Activated CD4-positive, CD25-positive, alpha-beta regulatory T cell treated with anti-CD3 and anti-CD28 coated beads, Interleukin-2, amount 50 U/mL, for 24 hours (primary cell): Measurements from ENCODE around the gene ATP6V0E1.
A peak's percentile ranks its signal among the peaks of the same experiment; 100 is the strongest.

Source experiments
- ATAC-seq, 2 donors: fragments of 150-1000 bp; cut with Tn5 transposase; one replicate each; pipeline ENCODE4 v1.10.0; 2021; ENCODE audit warnings: mild to moderate bottlenecking in 1 of 2, moderate library complexity in 1 of 2

ATP6V0E1 gene

DNA sequence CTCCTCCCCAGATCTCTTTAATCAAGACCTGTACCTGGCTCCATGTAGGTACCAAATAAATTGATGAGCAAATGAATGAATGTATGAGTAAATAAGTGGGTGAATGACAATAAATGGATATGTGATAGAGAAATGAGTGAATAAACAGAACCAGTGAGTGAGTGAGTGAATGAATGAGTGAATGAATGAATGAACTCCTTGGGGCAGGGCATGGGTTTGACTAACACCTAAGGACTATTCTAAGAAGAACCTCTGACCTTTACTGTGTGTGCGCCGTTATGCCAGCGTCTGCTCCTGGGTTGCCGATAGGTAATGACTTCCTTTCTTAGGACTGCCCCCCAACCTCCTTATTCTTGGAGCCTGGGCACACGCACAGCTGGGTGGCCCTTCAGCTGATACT lies 26.1 kb upstream of the ATP6V0E1 start:
- ATAC-seq, result no peak

DNA sequence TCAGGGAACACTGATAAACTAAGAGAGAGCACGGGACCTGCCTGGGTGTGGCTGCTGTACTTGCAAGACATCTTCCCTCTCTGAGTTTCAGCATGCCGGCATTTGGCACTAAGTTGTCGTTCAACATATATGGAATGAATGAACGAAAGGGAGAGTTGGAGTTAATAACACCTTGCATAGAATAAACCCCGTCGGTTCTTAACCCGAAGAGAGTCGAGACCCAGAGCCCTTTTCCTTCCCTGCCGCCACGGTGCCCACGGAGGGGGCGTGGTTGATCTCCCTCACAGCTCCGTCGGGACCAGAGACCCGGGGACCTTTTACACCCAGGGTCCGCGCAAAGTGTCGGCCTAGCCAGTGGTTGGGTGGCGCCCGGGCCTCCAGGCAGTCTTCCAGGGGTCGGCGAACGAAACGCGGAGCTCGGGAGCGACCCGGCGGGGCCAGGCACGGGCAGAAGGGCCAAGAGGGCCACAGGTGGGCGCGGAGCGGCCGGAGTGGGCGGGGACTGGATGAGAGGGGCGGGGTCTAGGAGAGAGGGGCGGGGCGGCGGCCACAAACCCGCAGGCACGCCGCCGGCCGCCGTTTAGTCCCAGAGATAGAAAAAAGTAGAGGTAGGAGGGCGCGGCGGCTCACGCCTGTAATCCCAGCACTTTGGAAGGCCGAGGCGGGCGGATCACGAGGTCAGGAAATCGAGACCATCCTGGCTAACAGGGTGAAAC lies 25.1 kb upstream of the ATP6V0E1 start:
- ATAC-seq, result peak; percentile 74

DNA sequence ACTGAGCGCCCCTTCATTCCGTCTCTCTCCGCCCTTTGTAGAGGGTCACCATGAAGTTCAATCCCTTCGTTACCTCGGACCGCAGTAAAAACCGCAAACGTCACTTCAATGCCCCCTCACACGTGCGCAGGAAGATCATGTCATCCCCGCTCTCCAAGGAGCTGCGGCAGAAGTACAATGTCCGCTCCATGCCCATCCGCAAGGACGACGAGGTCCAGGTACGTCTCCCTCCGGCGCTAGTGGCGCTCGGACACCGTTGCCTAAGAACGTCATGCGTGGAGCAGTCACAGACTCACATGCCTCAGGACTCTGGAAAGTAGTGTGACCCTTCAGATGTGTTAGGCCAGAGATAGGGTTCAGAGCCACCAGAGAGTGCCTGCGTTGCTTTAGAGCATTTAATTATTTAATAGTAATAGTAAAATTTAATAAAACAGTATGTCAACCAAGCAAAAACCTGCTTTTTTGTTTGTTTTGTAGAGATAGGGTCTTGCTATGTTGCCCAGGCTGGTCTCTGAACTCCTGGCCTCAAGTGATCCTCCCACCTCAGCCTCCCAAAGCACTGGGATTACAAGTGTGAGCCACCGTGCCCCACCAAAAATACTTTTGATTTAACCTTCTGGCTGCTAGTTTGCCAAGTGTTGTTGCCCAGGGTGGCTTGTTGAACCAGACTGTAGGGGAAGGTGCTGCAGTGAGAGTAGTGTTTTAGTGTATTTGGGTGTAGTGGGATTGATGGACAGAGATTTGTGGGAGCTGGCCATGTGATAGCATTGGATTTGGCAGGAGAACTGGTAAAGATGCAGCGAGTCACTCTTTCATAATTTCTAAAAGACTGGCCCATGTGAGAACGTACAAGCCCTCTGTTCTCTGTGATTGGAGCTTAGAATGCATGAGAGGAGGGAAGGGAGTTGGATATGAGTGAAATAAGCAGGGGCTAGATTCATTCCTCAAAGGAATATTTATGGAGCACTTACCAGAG lies 23.5 kb upstream of the ATP6V0E1 start:
- ATAC-seq, result no peak

DNA sequence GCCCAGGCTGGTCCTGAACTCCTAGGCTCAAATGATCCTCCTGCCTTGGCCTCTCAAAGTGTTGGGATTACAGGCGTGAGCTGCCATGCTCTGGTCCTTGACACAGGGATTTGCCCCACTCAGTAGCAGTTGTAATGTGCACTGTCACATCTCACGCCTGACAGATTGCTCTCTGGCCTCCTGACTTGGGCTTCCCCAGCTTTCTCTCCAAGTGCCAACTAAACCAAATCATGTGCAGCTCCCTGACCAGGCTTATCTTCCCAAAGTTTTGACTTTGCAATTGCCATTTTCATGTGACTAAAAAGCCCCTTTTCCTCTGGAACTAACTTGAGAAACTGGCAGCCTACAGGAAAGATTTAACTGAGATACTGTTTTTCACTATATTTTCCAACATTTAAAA lies 13.7 kb upstream of the ATP6V0E1 start:
- ATAC-seq, result no peak

DNA sequence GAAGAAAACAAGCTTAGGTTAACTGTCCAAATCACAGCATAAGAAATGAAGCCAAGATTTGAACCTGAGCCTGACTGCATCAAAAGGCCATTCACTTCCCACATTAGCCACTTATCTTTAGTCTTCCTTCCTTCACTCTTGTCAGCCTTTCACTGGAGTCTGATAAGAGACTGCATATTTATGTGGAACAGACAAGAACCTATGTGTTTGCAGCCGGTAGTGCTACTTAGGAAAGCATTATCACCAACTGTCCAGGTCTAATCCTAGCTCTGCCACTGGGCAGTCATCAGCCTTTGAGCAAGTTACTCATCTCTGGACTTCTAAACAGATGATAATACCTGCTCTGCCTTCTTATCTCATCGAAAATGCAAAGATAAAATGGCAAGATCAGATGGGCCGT lies 12.1 kb upstream of the ATP6V0E1 start:
- ATAC-seq, result no peak

DNA sequence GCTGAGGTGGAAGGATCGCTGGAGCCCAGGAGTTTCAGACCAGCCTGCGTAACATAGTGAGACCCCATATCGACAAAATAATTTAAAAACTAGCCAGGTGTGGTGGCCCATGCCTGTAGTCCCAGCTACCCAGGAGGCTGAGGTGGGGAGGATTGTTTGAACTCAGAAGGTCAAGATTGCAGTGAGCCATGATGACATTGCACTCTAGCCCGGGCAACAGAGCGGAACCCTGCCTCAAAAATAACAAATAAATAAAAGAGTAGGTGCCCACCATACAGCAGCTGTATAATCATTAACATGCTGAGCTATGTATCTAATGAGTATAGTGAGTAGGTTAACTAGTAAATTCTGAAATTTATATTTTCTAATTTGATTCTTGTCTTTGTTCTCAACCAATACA lies 11.0 kb upstream of the ATP6V0E1 start:
- ATAC-seq, result no peak

DNA sequence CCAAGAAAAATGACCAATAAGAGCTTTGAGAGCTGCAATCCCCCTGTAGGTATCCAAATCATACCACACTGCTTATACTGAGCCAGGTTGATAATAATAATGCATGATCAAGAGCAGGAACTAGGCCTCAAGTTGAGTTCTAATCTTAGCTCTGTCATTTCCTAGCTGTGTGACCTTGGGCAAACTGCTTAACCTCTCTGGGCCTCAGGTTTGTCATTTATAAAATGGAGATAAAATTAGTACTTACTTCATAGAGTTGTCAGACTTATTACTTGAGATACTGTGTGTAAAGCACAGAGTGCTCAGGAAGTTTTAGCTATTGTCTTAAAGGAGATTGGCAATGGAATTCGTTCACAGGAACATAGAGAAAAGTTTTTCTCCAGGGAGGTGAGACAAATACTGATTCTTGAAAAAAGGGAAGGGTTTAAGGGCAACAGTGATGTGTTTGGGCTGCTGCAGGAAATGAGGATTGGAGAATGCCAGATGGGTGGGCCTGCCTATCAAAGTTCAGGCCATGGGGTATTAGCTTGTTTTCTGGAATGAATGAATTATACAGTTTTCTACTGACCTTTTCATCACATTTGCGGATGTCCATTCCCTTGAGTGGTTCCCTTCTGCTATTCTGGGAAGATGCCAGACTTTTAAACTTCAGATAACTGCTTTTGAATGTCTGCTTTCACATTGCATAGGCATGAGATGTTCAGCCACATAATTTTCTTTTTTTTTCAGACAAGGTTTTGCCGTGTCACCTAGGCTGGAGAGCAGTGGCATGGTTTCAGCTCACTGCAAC lies 10.2 kb upstream of the ATP6V0E1 start:
- no peak for ATAC-seq

DNA sequence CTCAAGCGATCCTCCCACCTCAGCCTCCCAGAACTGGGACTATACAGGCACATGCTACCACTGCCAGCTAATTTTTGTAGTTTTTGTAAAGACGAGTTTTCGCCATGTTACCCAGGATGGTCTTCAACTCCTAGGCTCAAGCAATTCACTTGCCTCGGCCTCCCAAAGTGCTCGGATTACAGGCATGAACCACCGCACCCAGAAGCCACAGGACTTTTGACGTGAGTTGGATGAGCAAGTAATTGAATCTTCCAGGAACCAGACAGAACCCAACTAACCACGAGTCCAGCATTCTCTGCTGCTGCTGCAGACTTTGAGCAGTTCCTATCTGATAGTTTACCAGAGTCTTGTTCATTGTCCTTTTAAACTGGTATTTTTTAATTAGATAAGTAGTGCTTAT lies 9.6 kb upstream of the ATP6V0E1 start:
- ATAC-seq, result no peak

- no peak for ATAC-seq
These were observed 8.3 kb upstream of the ATP6V0E1 start for GRCh38 chr5:172975289-172975688.

DNA sequence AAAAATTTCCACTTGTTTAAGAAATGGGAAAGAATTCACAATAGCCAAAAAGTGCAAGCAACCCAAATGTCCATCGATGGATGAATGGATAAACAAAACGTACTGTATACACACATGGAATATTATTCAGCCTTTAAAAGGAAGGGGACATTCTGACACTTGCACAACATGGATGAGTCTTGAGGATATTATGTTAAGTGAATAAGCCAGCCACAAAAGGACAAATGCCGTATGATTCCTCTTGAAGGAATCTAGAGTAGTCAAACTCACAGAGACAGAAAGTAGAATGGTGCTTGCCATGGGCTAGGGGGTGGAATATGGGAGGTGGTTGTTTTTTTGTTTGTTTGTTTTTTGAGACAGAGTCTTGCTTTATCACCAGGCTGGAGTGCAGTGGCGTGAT lies 3.8 kb upstream of the ATP6V0E1 start:
- ATAC-seq, result no peak

DNA sequence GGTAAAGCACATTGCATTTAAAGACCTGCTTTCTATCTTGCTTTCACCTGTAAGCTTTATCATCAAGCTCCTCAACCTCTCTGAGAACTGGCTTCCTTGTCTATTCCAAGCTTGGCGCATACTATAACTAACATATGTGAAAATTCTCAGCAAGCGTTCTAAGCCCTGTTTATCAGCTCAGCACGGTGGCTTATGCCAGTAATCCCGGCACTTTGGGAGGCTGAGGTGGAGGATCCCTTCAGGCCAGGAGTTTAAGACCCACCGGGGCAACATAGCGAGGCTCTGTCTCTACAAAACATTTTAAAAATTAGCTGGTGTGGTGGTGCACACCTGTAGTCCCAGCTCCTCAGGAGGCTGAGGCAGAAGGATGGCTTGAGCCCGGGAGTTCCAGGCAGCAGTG lies 1.6 kb upstream of the ATP6V0E1 start:
- ATAC-seq, result no peak

GRCh38 chr5:172984244-172984953 lies 828 bp downstream of the ATP6V0E1 start:
- peak; percentile 79 to 84 for ATAC-seq

DNA sequence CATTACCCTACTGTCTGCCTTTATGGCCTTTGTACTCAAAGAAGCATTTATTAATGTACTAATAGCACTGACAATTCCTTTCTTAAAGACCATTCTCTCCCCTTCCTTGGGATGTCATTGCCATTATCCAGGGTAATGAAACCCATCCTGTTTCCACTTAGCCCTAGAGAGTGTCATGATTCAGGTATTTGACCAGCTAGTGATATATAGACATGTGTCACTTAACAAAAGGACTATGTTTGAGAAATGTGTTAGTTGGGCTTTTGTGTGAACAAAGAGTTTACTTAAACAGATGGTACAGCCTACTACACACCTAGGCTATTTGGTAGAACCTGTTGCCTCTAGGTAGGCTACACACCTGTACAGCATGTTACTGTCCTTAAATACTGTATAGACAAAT lies 2.0 kb downstream of the ATP6V0E1 start:
- ATAC-seq, result no peak

DNA sequence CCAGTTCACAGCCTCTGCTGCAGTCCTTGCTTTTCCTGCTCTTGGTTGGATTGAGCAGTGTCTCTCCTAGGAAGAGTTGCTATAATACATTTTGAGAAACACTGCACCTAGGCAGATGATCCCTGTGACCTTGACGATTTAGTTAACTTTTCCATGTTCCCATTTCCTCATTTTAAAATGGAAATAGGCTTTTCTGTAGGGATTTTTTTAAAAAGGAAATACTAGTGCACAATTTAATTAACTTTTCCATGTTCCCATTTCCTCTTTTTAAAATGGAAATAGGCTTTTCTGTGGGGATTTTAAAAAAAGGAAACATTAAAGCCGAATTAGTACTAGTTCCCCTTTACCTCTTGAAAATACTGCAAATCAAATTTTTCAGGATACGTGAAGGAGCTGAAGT lies 4.7 kb downstream of the ATP6V0E1 start:
- ATAC-seq, result no peak

- no peak for ATAC-seq
These were observed 7.2 kb downstream of the ATP6V0E1 start for GRCh38 chr5:172990776-172991175.

- no peak for ATAC-seq
These were observed 10.8 kb downstream of the ATP6V0E1 start for GRCh38 chr5:172994405-172994804.

GRCh38 chr5:172999372-172999973 lies 15.9 kb downstream of the ATP6V0E1 start:
- no peak for ATAC-seq

- ATAC-seq, result no peak
These were observed 16.4 kb downstream of the ATP6V0E1 start for GRCh38 chr5:172999974-173000373.

- no peak for ATAC-seq
These were observed 17.8 kb downstream of the ATP6V0E1 start for GRCh38 chr5:173001229-173001841.

GRCh38 chr5:173003360-173003759 lies 19.8 kb downstream of the ATP6V0E1 start:
- no peak for ATAC-seq

GRCh38 chr5:173004013-173004412 lies 20.4 kb downstream of the ATP6V0E1 start:
- no peak for ATAC-seq

- no peak for ATAC-seq
These were observed 20.9 kb downstream of the ATP6V0E1 start for GRCh38 chr5:173004447-173004846.
